Endothelial cell of umbilical vein (primary cell): ENCODE measurements around the gene SSH2. TPM values are rescaled to one million over a fixed set of nuclear protein-coding genes. Genes with fewer than 3 reads are reported as not detected.
A peak's percentile ranks its signal among the peaks of the same experiment; 100 is the strongest.

Experiments
- BruUV-seq: library from RNA; stranded (reverse); fragments of 400-500 nt; replicated peaks from 2 replicates; lab custom pipeline; 2021; lab: Mats Ljungman, UMichigan
- CTCF ChIA-PET: fragments of 300-600, 350-600 bp; sonication (Branson Sonifier 250); formaldehyde crosslinking; loops from one replicate; lab custom pipeline; 2021; ENCODE audit warnings: antibody characterized with exemption, inconsistent platforms; lab: Charles Lee
- POLR2A ChIA-PET: fragments of 300-600, 350-600 bp; sonication (Branson Sonifier 250); formaldehyde crosslinking; loops from one replicate; lab custom pipeline; 2021; ENCODE audit warnings: antibody characterized with exemption, inconsistent platforms; lab: Charles Lee
- DNase-seq: peaks from one replicate; pipeline ENCODE4 v3.0.0-alpha.2; 2011; ENCODE audit warnings: low read depth, low spot score
- FAIRE-seq: peaks from 2 replicates; lab custom pipeline; 2011; peaks lifted over from hg19 to GRCh38; lab: Jason Lieb, UNC
- H2AFZ ChIP-seq: 2 replicates; pipeline ENCODE4 v1.6.0; 2012; ENCODE audit warnings: low read depth, low read length, control low read depth, inconsistent platforms
- H3K27ac ChIP-seq: 2 replicates; pipeline ENCODE4 v1.5.1; 2011; ENCODE audit warnings: low read depth, mild to moderate bottlenecking, control low read depth, low read length, moderate library complexity; ENCODE audit not compliant: insufficient read depth
- H3K27me3 ChIP-seq, 2 experiments: 2 replicates each; pipeline versions ENCODE4 v1.6.0 to v1.6.1; 2011; ENCODE audit warnings: low read length in 2 of 2, mixed read lengths in 1 of 2; ENCODE audit not compliant: control insufficient read depth in 2 of 2, insufficient read depth in 2 of 2
- H3K36me3 ChIP-seq, 2 experiments: 2 replicates in 1 of 2; 3 replicates in 1 of 2; pipeline ENCODE4 v1.5.1; 2011; ENCODE audit warnings: low read length in 2 of 2, mild to moderate bottlenecking in 1 of 2, moderate library complexity in 1 of 2; ENCODE audit not compliant: control insufficient read depth in 2 of 2, insufficient read depth in 2 of 2; ENCODE audit errors: extremely low read depth in 1 of 2
- H3K4me1 ChIP-seq: 3 replicates; pipeline ENCODE4 v1.5.1; 2011; ENCODE audit warnings: mild to moderate bottlenecking, low read length; ENCODE audit not compliant: control insufficient read depth, insufficient read depth; ENCODE audit errors: extremely low read depth
- H3K4me2 ChIP-seq: 2 replicates; pipeline ENCODE4 v1.6.1; 2011; ENCODE audit warnings: low read length, control low read depth, mixed read lengths; ENCODE audit not compliant: insufficient read depth
- H3K4me3 ChIP-seq, 3 experiments: fragments of 200-600 bp in 1 of 3; sonication (generic), shearing (Covaris generic) in 1 of 3; replicated peaks in 1 of 3; 2 replicates each; pipeline ENCODE4 v1.5.1; 2011 to 2016; ENCODE audit warnings: control low read depth in 3 of 3, low read length in 3 of 3, mild to moderate bottlenecking in 2 of 3, inconsistent platforms in 1 of 3, low read depth in 1 of 3, moderate library complexity in 1 of 3; ENCODE audit not compliant: insufficient read depth in 1 of 3
- H3K79me2 ChIP-seq: 2 replicates; pipeline ENCODE4 v1.6.0; 2012; ENCODE audit warnings: low read length, inconsistent platforms; ENCODE audit not compliant: control insufficient read depth, insufficient read depth
- H3K9ac ChIP-seq: replicated peaks from 2 replicates; pipeline ENCODE3; 2011; ENCODE audit warnings: low read length, control low read depth; ENCODE audit not compliant: insufficient read depth; ENCODE audit errors: extremely low read depth
- H3K9me1 ChIP-seq: replicated peaks from 3 replicates; pipeline ENCODE4 v1.6.0; 2011; ENCODE audit warnings: mild to moderate bottlenecking, low read length; ENCODE audit not compliant: control insufficient read depth, insufficient read depth; ENCODE audit errors: extremely low read depth
- H3K9me3 ChIP-seq: replicated peaks from 2 replicates; pipeline ENCODE4 v1.5.1; 2012; ENCODE audit warnings: low read length, inconsistent platforms; ENCODE audit not compliant: control insufficient read depth, insufficient read depth
- H4K20me1 ChIP-seq: replicated peaks from 2 replicates; pipeline ENCODE3; 2011; ENCODE audit warnings: mild to moderate bottlenecking, low read length; ENCODE audit not compliant: control insufficient read depth, insufficient read depth; ENCODE audit errors: extremely low read depth
- CTCF ChIP-seq, 2 donors: IDR thresholded peaks; 1 replicate in 1 of 2; 2 replicates in 1 of 2; pipeline ENCODE4 v1.5.1; 2011; ENCODE audit warnings: low read length in 2 of 2, mild to moderate bottlenecking in 2 of 2, moderate library complexity in 2 of 2, control low read depth in 1 of 2, inconsistent platforms in 1 of 2, low read depth in 1 of 2; ENCODE audit not compliant: insufficient read depth in 1 of 2; ENCODE audit errors: extremely low read depth in 1 of 2
- EZH2 ChIP-seq: IDR thresholded peaks from 2 replicates; pipeline ENCODE4 v1.6.1; 2012; ENCODE audit warnings: borderline replicate concordance, low read depth, mild to moderate bottlenecking, moderate library complexity, low read length, inconsistent platforms; ENCODE audit not compliant: severe bottlenecking
- FOS ChIP-seq: IDR thresholded peaks from 2 replicates; pipeline ENCODE4 v1.6.1; 2011; ENCODE audit warnings: mild to moderate bottlenecking, low read length, moderate library complexity, borderline replicate concordance; ENCODE audit not compliant: insufficient read depth
- GATA2 ChIP-seq: IDR thresholded peaks from 2 replicates; pipeline ENCODE4 v1.7.0; 2011; ENCODE audit warnings: low read depth, mild to moderate bottlenecking, moderate library complexity, mixed read lengths, low read length; ENCODE audit not compliant: insufficient read length, insufficient read depth
- JUN ChIP-seq: IDR thresholded peaks from 2 replicates; pipeline ENCODE4 v1.6.1; 2011; ENCODE audit warnings: borderline replicate concordance, low read depth; ENCODE audit not compliant: insufficient read length, insufficient read depth
- MAX ChIP-seq: IDR thresholded peaks from 2 replicates; pipeline ENCODE4 v1.6.1; 2011; ENCODE audit not compliant: insufficient read depth, insufficient read length
- MYC ChIP-seq: IDR thresholded peaks from one replicate; pipeline ENCODE4 v1.6.1; 2011; ENCODE audit warnings: mild to moderate bottlenecking, low read depth, low read length
- POLR2A ChIP-seq: IDR thresholded peaks from 2 replicates; pipeline ENCODE4 v1.6.1; 2012; ENCODE audit warnings: low read depth, mild to moderate bottlenecking, control low read depth, low read length
- POLR2AphosphoS5 ChIP-seq: IDR thresholded peaks from 2 replicates; pipeline ENCODE4 v1.6.1; 2012; ENCODE audit warnings: low read depth, mild to moderate bottlenecking, control low read depth, low read length, moderate library complexity; ENCODE audit not compliant: insufficient read depth
- dilution Hi-C: fragments of 300-500 bp; cut with MboI; formaldehyde crosslinking; loops from one replicate; pipeline ENCODE4 v1.15.0; 2019; ENCODE audit warnings: low sequenced_read_pairs; ENCODE audit not compliant: extremely low pct_ligation_motif_present
- intact Hi-C: fragments of 100-400 bp; cut with micrococcal nuclease; formaldehyde crosslinking; loops from one replicate; pipeline ENCODE4 v1.10.0; 2022
- polyA plus RNA-seq, 4 experiments: library from polyadenylated mRNA; depleted of rRNA in 3 of 4; stranded (reverse) in 3 of 4; unstranded in 1 of 4; fragments of >200 nt; gene quantifications; 2 replicates each; pipeline versions ENCODE4 v1.2.1 to v1.2.3, GENCODE V29; 2011 to 2012; ENCODE audit warnings: missing spikeins in 1 of 4
- total RNA-seq: library from RNA; stranded (reverse); gene quantifications from 2 replicates; pipeline ENCODE4 v1.2.3, GENCODE V29; 2021

SSH2 gene
- total and polyA plus RNA-seq, 2 donors (not counting 3 experiments of a cell fraction or from before 2014, with no cell fraction given), result 24.6 to 60.9 TPM

GRCh38 chr17:29616300-29617048 is 313.6 kb downstream of the SSH2 start:
- dilution Hi-C loops, result no loop called here
- DNase-seq, result no peak
- H3K79me2 ChIP-seq, result no peaks in the 10 kb centered on the region
- H3K27me3 ChIP-seq, result no peaks in the 10 kb centered on the region
- H3K4me2 ChIP-seq, result peak overlapping the region; percentile 67
- H3K36me3 ChIP-seq, result no peaks in the 10 kb centered on the region
- peak overlapping the region in 2 of 3 experiments; percentile 1 to 28 for H3K4me3 ChIP-seq
- peaks cover 31% of the 10 kb centered on the region for H3K4me1 ChIP-seq
- no peaks in the 10 kb centered on the region for H4K20me1 ChIP-seq
- BruUV-seq, result no TSS peak
- FAIRE-seq, result no peak
- no peaks in the 10 kb centered on the region for H3K9me1 ChIP-seq
- CTCF ChIA-PET, result interaction anchor here (0.5 to 6.9 kb wide), 55 partner anchors 8 to 492 kb away, joined by 3 to 120 read pairs (median 5); partner anchors contain the start of genes ABHD15, ANKRD13B, SSH2 and TP53I13
- H2AFZ ChIP-seq, result peak overlapping the region; percentile 89
- H3K27ac ChIP-seq, result no peak overlapping the region
- intact Hi-C loops, result loop anchor here (1.0 to 5.0 kb wide), 3 partner anchors 49 to 315 kb away; partner anchors contain the start of genes ABHD15 and TP53I13
- no peak overlapping the region for H3K9ac ChIP-seq
- H3K9me3 ChIP-seq, result no peaks in the 10 kb centered on the region
- POLR2A ChIA-PET, result interaction anchor here (1.6 kb wide), 1 partner anchor 322 kb away, joined by 5 read pairs; the partner anchor contains the start of gene NUFIP2
- TF ChIP-seq MAX, result no peak
- no peak for TF ChIP-seq POLR2AphosphoS5
- no peak for TF ChIP-seq JUN
- TF ChIP-seq EZH2, result no peak
- no peak for TF ChIP-seq MYC
- no peak for TF ChIP-seq POLR2A
- TF ChIP-seq FOS, result no peak
- TF ChIP-seq GATA2, result no peak
- TF ChIP-seq CTCF (IDR thresholded peaks at IDR 0.05; ENCODE audit: extremely low read depth in 1 of 2, insufficient read depth in 1 of 2, low read depth in 1 of 2, low read length in 2 of 2), result no peak
